ENCODE measurements around the gene PCDHGB2.
"Not testable (repeated sequence)": the region's sequence is repeated elsewhere in the genome, so short reads cannot be mapped to it uniquely, and the experiment has no call there.

Gene PCDHGB2

DNA sequence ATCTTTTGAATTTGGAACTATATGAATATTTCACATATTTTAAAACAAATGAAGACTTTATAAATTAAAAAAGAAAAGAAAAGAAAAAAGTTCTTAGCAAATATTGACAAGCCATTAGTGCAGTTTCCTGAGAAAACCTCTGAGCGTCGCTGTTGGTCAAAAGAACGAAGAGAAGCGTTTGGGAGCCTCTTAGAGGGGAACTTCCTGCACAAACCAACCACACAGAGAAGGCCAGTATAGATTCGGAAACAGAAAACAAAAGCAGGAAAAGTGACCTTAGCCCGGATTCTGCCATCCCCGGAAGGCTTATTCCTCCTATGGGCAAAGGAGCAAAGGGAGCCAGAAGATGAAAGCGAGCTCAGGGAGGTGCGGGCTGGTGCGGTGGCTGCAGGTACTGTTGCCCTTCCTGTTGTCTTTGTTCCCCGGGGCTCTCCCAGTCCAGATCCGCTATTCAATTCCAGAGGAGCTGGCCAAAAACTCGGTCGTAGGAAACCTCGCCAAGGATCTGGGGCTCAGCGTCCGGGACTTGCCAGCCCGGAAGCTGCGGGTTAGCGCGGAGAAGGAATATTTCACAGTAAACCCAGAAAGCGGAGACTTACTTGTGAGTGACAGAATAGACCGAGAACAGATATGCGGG lies at the start of gene PCDHGB2:
Gene PCDHGB2 (plus strand): TSS at position 205 of the 637 bp plus-strand sequence. CDS start 142 bp downstream, at position 347.
- no peak for DNase-seq (ENCODE audit: low spot score)

DNA sequence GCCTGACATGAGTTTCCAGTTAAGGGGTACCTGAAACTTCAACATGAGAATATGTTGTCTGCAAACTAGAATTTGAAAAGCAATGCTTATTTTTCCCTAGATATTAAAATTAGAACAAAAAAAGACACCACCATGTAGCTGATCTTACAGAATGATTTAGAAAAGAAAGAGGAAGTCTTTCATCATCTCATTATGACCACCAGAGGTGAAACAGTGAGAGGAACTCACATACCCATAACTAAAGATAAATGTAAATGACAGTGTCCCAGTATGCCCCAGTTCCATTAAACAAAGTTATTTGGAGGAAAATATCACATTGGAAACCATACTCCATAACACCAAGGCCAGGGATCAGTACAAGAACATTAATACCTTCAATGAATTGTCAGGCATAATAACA lies 46.1 kb upstream of the PCDHGB2 start:
- DNase-seq (ENCODE audit: low spot score): no peak

DNA sequence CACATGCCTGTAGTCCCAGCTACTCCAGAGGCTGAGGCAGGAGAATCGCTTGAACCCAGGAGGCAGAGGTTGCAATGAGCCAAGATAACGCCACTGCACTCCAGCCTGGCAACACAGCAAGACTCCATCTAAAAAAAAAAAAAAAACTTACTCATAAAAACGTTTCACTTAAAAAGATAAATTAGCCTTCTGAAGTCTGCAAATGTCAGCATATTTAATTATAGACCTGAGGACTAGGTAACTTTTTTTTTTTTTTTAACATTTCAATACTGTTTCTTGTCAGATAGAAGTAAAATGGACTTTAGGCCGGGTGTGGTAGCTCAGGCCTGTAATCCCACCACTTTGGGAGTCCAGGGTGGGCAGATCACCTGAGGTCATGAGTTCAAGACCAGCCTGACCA lies 42.8 kb upstream of the PCDHGB2 start:
- not testable (repeated sequence) for DNase-seq (ENCODE audit: low spot score)

DNA sequence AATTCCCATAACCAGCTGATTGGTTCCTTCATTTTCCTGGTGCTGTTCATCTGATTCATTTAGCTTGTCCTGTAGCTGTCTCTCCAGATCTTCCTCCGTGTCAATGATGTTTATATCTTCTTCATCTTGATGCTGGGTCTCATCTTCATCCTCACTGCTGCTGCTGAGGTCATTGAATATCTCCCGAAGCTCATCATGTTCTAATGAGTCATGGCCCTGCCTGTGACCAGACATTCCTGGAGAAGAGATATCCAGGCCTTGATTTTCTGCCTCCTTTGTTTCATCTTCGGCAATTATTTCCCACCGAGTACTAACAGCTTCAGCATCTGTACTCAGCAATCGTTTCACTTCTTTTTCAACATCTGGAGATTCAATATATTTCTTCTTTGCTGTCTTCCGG lies 40.6 kb upstream of the PCDHGB2 start:
- no peak for DNase-seq (ENCODE audit: low spot score)

DNA sequence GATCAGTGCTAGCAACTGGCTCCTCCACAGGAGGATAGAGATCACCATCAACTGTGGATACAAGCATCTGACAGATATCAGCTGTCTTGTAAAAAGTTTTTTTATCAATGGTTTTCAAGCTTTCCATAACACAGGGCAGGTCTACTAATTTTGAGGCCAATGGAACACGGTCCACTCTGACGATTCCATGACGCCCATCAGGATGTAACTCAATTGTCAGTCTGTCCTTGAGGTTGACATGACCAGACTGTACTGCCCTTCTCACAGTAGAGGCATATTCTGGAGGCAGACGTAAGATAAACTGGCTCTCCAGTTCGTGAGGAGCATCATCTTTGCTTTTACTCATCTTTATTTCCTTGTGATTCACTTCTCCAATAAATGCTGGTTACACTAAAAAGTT lies 40.1 kb upstream of the PCDHGB2 start:
- DNase-seq (ENCODE audit: low spot score): no peak

DNA sequence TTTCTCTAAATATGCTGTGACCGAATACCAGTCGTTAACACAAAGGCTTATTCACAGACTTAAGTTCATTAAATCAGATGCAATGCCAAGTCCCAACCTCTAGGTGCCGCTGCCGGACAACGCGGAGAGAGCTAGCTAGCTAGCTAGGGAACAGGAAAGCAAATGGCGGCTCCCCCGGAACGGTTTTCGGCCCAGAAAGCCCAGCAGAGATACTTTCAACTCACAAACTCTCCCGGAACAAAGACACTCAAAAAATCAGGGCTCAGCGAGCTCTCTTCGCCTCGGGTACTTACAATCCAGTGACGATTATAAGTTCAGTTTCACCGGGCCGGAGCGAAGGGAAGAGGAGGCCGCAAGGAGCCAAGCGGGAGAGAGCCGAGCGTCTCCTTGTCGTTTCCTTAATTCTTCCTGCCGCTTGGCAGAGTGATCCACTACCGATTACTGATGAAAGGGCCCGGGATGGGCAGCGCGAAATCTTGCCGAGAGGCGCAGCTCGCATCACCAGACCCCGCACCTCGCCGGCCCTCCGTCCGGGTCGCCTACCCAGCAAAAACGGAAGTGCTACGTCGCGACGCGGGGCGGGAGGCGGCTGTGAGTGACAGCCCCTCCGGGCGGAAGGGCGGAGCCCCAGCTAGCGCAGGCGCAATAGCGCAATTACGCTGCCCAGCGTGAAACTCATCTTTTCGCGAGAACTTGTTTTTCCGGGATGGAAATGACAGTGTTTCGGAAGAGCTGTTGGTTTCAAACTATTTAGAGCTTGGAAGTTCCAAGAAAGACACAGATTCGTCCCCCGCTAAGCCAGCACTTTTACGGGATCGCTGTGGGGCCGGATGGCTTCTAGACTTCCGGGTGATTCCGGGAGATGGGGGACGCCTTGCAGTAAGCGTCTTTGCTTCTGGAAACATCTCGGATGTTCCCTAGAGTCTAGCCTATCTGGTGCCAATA lies 39.3 kb upstream of the PCDHGB2 start, which contains the start of gene TAF7:
Gene TAF7 (minus strand): TSS at position 560 of the 945 bp plus-strand sequence. CDS start 740 bp downstream, outside the sequence.
- peak; percentile 94 for DNase-seq (ENCODE audit: low spot score)

DNA sequence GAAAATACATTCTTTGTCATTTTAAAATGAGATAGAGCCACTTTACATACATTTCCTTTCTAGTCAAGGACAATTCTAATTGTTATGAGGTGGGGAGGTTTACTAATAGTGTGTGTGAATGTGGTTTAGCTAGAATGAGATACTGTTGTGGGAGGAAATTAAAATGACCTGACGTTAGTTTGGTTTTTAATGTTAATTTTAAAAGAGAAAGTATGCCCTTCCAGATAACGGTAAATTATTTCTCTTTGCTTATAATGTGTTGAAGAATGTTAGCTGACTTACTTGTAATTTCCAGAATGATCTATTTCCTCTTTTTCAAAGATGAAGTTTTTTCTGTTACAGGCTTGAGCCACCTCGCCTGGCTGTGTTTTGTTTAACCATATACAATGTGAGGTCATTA lies 37.5 kb upstream of the PCDHGB2 start:
- DNase-seq (ENCODE audit: low spot score): no peak

DNA sequence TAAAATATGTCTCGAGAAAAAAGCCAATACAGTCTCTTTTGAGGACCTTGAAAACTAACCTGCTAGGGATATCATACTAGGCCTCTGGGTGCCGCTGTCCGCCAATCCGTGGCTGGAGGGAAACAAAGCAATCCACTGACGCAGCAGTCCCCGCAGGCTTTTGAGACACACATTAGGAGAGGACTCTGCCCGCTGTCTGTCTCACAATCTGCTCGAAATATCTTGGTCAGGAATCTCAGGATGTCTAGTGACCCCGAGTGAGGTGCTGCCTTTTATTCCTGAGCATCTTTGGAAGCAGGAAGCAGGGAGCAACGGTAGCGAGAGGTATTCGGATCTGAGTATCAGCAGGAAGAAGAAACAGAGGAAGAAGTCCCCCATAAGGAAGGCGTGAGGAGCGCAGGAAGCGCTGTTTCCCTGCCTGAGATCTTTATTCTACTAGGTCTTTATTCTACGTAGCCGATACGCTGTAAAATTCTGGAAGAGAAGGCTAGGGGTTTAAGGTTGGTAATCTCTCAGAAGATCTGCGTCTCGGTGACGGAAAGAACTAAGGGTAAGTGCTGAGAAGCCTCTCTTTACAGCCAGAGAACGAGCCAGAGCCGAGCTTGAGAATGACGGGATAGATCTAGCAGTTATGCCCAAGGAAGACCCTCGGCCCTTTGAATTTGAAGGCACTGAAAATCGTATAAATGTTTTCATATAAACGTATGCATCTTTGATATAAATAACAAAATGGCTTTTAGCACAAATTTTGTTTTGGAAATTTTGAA lies 33.5 kb upstream of the PCDHGB2 start:
- peak; percentile 70 for DNase-seq (ENCODE audit: low spot score)

DNA sequence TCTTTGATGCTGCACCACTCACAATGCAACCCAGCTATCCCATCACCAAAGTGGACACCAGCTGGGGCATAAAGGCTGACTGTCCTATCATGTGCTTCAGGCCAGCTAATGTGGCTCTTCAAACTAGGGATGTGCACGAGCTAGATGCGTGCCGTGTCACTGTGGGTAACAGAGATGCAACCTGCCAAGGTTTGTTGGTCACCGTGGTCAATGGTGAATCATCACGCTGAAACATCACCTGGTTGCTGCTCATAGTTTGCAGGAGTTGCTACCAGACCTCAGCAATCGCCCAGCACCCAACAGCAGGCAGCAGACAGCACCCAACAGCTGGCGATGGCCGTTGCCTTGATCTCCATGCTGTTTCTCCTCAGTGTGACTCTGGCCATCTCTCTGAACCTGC lies 31.6 kb upstream of the PCDHGB2 start:
- no peak for DNase-seq (ENCODE audit: low spot score)

DNA sequence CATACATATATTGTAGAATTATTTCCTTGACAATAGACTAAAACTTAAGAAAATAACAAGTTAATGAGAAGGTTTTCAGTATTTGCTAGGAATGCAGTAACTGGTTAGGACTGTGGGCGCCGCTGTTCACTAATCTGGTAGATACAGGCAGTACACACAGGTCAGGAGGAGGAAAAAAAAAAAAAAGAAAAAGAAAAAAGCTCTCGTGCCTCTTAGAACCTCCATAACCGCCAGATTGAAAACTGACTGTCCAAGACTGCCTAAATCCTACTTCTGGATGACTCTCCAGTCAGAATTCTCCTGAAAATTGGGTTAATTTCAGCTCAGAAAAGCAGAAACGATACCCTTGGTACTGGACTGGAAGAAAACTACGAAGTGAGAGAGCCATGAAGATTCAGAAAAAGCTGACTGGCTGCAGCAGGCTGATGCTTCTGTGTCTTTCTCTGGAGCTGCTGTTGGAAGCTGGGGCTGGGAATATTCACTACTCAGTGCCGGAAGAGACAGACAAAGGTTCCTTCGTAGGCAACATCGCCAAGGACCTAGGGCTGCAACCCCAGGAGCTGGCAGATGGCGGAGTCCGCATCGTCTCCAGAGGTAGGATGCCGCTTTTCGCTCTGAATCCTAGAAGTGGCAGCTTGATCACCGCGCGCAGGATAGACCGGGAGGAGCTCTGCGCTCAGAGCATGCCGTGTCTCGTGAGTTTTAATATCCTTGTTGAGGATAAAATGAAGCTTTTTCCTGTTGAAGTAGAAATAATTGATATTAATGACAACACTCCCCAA lies 29.3 kb upstream of the PCDHGB2 start, which contains the start of gene PCDHGA1:
Gene PCDHGA1 (plus strand): TSS at position 216 of the 782 bp plus-strand sequence.
- no peak for DNase-seq (ENCODE audit: low spot score)

DNA sequence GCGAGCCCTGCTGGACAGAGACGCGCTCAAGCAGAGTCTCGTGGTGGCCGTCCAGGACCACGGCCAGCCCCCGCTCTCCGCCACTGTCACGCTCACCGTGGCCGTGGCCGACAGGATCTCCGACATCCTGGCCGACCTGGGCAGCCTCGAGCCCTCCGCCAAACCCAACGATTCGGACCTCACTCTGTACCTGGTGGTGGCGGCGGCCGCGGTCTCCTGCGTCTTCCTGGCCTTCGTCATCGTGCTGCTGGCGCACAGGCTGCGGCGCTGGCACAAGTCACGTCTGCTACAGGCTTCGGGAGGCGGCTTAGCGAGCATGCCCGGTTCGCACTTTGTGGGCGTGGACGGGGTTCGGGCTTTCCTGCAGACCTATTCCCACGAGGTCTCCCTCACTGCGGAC lies 27.2 kb upstream of the PCDHGB2 start:
- DNase-seq (ENCODE audit: low spot score): not testable (repeated sequence)

DNA sequence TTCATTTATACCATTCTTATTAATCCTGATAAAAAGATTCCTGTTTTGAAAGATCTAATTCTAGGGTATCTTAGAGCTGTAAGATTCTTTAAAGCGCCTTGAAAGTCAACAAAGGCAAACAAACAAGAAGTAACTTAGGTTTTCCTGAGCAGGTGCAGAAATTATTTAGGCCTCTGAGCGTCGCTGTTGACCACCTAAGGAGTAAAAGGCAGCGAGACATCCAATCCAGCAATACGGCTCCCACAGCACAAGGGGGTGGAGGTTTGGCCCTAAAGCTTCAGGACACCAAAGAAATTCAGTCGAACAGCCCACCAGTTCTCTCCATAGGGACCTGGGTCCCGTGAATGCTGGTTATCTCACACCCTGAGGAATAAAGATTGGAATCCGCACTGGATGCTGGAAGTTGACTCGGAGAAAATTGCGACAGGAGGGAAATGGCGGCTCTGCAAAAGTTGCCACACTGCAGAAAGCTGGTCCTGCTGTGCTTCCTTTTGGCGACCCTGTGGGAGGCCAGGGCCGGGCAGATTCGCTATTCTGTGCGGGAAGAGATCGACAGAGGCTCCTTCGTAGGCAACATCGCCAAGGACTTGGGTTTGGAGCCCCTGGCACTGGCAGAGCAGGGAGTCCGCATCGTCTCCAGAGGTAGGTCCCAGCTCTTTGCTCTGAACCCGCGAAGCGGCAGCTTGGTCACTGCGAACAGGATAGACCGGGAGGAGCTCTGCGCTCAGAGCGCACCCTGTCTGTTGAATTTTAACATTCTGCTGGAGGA lies 21.1 kb upstream of the PCDHGB2 start, which contains the start of gene PCDHGA2:
Gene PCDHGA2 (plus strand): TSS at position 223 of the 769 bp plus-strand sequence.
- no peak for DNase-seq (ENCODE audit: low spot score)

DNA sequence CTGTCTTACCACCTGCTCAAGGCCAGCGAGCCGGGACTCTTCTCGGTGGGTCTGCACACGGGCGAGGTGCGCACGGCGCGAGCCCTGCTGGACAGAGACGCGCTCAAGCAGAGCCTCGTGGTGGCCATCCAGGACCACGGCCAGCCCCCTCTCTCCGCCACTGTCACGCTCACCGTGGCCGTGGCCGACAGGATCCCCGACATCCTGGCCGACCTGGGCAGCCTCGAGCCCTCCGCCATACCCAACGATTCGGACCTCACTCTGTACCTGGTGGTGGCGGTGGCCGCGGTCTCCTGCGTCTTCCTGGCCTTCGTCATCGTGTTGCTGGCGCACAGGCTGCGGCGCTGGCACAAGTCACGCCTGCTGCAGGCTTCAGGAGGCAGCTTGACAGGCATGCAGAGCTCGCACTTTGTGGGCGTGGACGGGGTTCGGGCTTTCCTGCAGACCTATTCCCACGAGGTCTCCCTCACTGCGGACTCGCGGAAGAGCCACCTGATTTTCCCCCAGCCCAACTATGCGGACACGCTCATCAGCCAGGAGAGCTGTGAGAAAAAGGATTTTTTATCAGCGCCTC lies 18.9 kb upstream of the PCDHGB2 start:
- DNase-seq (ENCODE audit: low spot score): not testable (repeated sequence)

DNA sequence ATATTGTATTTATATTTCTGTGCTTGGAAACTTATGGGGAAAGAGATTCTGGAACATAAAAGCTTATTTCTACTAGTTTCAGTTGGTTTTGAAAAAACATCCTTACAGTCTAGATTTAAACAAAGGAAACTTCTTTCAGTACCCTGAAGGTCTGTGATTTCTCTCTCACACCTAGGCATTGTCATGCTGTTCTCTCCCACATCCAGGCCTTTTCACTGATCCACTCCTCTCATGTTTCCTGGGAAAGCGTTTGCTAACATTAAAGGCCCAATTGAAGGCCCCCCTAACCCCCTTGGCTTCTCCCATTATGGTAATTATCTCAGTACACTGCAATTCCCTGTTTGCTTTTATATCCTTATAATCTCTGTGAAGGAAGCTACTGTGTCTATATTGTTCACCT lies 17.0 kb upstream of the PCDHGB2 start:
- DNase-seq (ENCODE audit: low spot score): no peak

DNA sequence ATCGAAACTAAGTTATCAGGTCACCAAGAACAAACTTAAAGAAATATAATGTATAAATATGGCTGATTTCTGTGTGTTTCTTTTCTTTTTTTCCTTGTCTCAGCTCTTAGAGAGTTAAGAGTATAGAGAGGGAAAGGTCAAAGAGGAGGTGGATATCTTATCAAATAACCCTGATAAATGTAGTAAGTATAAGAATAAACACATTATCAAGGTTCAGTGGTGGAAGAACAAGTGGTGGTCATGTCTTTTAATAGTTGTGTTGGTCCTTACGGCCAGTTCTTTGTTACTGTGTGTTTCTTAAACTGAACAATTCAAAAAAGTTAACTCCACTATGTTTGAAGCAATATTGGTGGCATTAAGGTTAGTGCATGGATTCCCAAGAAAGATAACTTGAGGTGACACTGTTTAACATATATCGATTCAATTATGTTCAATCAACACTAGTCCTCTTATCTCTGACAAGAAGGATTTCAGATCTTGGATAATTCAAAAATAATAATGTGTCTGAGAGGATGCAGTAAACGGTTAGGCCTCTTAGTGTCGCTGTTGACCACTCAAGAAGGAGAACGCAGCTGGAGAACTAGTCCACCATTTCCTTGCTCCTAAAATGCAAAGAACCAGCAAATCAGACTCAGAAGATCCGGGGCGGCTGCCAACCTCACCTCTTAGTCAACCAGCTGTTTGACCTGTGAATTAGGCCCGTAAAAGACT lies 16.4 kb upstream of the PCDHGB2 start, which contains the start of gene PCDHGA3:
Gene PCDHGA3 (plus strand): TSS at position 588 of the 711 bp plus-strand sequence. CDS start 205 bp downstream, outside the sequence.
- no peak for DNase-seq (ENCODE audit: low spot score)

DNA sequence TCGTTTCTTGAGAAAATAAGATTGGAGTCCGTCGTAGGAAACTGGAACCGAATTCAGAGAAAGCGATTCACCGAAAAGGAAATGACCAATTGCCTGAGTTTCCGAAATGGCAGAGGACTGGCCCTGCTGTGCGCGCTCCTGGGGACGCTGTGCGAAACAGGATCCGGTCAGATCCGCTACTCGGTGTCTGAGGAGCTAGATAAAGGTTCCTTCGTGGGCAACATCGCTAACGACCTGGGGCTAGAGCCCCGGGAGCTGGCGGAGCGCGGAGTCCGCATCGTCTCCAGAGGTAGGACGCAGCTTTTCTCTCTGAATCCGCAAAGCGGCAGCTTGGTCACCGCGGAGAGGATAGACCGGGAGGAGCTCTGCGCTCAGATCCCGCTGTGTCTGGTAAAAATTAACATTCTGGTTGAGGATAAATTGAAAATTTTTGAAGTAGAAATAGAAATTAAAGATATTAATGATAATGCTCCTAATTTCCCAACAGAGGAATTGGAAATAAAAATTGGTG lies 15.8 kb upstream of the PCDHGB2 start:
- DNase-seq (ENCODE audit: low spot score): no peak

DNA sequence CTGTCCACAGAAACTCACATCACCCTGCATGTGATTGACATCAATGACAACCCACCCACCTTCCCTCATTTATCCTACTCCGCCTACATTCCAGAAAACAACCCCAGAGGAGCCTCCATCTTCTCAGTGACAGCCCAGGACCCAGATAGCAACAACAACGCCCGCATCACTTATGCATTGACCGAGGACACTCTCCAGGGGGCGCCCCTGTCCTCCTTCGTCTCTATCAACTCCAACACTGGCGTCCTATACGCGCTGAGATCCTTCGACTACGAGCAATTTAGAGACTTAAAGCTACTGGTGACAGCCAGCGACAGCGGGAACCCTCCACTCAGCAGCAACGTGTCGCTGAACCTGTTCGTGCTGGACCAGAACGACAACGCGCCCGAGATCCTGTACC lies 14.5 kb upstream of the PCDHGB2 start:
- no peak for DNase-seq (ENCODE audit: low spot score)

DNA sequence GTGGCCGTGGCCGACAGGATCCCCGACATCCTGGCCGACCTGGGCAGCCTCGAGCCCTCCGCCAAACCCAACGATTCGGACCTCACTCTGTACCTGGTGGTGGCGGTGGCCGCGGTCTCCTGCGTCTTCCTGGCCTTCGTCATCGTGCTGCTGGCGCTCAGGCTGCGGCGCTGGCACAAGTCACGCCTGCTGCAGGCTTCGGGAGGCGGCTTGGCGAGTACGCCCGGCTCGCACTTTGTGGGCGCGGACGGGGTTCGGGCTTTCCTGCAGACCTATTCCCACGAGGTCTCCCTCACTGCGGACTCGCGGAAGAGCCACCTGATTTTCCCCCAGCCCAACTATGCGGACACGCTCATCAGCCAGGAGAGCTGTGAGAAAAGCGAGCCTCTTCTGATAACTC lies 13.8 kb upstream of the PCDHGB2 start:
- not testable (repeated sequence) for DNase-seq (ENCODE audit: low spot score)
